Muscle layer of duodenum (tissue), 2 donors: ENCODE measurements around the gene ANKDD1A.

ENCODE experiments used
- H3K27ac ChIP-seq: one replicate; pipeline ENCODE4 v1.7.0; 2013; ENCODE audit warnings: mild to moderate bottlenecking, low read length
- H3K27me3 ChIP-seq: one replicate; pipeline ENCODE4 v1.7.0; 2013; ENCODE audit warnings: low read depth, mild to moderate bottlenecking, control low read depth, low read length
- H3K36me3 ChIP-seq, 2 donors: one replicate each; pipeline ENCODE4 v1.7.0; 2013; ENCODE audit warnings: low read length in 2 of 2, control low read depth in 1 of 2, mild to moderate bottlenecking in 1 of 2; ENCODE audit not compliant: insufficient read depth in 2 of 2, control insufficient read depth in 1 of 2
- H3K4me1 ChIP-seq, 2 donors: one replicate each; pipeline ENCODE4 v1.7.0; 2013; ENCODE audit warnings: low read length in 2 of 2, mild to moderate bottlenecking in 2 of 2, control low read depth in 1 of 2, moderate library complexity in 1 of 2; ENCODE audit not compliant: insufficient read depth in 2 of 2, control insufficient read depth in 1 of 2
- H3K4me3 ChIP-seq, 2 donors: one replicate each; pipeline ENCODE4 v1.7.0; 2013; ENCODE audit warnings: low read length in 2 of 2, low read depth in 1 of 2, mild to moderate bottlenecking in 1 of 2
- H3K9me3 ChIP-seq, 2 donors: one replicate each; pipeline ENCODE4 v1.7.0; 2013; ENCODE audit warnings: low read length in 2 of 2, control low read depth in 1 of 2, mild to moderate bottlenecking in 1 of 2; ENCODE audit not compliant: control insufficient read depth in 1 of 2
- donor health status: healthy.

Gene ANKDD1A

DNA sequence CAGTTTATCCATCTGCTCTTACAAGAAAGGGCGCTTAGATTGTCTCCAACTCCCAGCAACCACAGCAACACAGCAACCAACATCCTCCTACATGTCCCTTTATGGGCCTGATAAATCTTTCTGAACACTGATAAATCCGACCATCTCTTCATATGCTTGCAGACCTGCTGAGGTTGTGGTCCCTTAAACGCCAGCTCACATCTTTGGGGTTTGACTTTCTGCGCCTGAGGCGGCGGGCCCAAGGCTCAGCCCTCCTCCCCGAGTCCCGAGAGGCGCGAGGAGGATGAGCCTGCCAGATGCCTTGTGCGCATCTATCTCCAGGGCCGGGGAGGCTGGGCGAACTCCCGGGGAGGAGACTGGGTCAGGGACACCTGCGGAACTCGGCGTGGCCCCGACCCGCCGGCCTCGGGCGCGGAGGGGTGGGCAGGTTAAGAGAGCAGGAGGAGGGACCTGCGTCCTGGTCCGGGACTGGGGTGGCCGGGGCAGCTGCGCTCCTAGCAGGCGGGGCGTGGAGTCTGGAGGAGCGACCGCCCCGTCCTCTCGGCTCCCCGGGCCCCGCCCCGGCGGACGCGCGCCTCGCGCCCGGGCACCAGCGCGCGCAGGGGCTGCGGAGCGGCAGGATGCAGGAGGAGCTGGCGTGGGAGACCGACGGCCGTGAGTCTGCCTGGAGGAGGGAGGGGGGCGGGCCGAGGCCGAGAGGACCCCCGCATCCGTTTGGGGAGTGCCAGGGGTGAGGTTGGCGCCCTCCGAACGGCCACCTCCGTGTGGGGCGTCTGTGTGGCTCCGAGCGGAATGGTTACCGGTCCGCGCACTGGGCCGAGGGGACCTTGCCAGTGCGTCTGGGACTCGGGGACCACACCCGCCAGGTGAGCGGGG lies at the start of gene ANKDD1A:
Gene ANKDD1A, plus strand, starts transcription at position 592 of the 876 bp plus-strand sequence. Its CDS starts 29 bp downstream, at position 621.
- Histone ChIP-seq H3K27ac (no peak within 1 kb of the TSS), H3K4me3 (peak within 1 kb of the TSS; percentile 62 to 73), H3K9me3 (no peaks in the 10 kb centered on the region), H3K36me3 (no peaks in the 10 kb centered on the region), H3K27me3 (no peaks in the 10 kb centered on the region), H3K4me1 (peaks cover 0 to 5% of the 10 kb centered on the region in 2 donors)

GRCh38 chr15:64861960-64862359 lies 49.7 kb upstream of the ANKDD1A start:
- H3K9me3 ChIP-seq: no peaks in the 10 kb centered on the region
- H3K4me1 ChIP-seq: peaks cover 13 to 45% of the 10 kb centered on the region in 2 donors
- no peak overlapping the region for H3K27ac ChIP-seq
- H3K36me3 ChIP-seq: peaks cover 41 to 56% of the 10 kb centered on the region in 2 donors
- no peak overlapping the region for H3K4me3 ChIP-seq
- no peaks in the 10 kb centered on the region for H3K27me3 ChIP-seq

GRCh38 chr15:64862408-64862807 lies 49.3 kb upstream of the ANKDD1A start:
- H3K4me3 ChIP-seq: no peak overlapping the region
- no peak overlapping the region for H3K27ac ChIP-seq
- H3K9me3 ChIP-seq: no peaks in the 10 kb centered on the region
- peaks cover 45 to 55% of the 10 kb centered on the region in 2 donors for H3K36me3 ChIP-seq
- H3K27me3 ChIP-seq: no peaks in the 10 kb centered on the region
- H3K4me1 ChIP-seq: peaks cover 8 to 43% of the 10 kb centered on the region in 2 donors

DNA sequence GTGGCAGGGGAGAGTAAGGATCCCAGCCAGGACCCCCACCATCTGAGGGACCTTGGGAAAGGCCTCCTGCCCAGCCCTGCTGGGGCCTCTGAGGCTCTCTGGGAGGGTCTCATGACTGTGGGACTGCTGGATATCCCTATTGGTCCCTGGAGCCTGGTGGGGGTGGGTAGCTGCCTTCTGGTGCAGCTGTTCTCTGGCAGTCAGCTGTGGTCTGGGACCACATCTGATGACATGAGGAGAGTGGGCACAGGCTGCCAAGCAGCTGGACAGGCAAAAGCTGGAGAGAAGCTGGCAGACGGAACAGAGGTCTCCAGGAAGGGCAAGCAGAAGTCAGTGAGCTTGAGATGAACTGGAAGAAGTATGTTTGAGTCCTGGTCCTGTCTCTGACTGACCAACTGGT lies 47.6 kb upstream of the ANKDD1A start:
- H3K36me3 ChIP-seq: peaks cover 39 to 54% of the 10 kb centered on the region in 2 donors
- no peak overlapping the region for H3K4me3 ChIP-seq
- H3K4me1 ChIP-seq: peaks cover 0 to 33% of the 10 kb centered on the region in 2 donors
- no peak overlapping the region for H3K27ac ChIP-seq
- no peaks in the 10 kb centered on the region for H3K9me3 ChIP-seq
- H3K27me3 ChIP-seq: no peaks in the 10 kb centered on the region

DNA sequence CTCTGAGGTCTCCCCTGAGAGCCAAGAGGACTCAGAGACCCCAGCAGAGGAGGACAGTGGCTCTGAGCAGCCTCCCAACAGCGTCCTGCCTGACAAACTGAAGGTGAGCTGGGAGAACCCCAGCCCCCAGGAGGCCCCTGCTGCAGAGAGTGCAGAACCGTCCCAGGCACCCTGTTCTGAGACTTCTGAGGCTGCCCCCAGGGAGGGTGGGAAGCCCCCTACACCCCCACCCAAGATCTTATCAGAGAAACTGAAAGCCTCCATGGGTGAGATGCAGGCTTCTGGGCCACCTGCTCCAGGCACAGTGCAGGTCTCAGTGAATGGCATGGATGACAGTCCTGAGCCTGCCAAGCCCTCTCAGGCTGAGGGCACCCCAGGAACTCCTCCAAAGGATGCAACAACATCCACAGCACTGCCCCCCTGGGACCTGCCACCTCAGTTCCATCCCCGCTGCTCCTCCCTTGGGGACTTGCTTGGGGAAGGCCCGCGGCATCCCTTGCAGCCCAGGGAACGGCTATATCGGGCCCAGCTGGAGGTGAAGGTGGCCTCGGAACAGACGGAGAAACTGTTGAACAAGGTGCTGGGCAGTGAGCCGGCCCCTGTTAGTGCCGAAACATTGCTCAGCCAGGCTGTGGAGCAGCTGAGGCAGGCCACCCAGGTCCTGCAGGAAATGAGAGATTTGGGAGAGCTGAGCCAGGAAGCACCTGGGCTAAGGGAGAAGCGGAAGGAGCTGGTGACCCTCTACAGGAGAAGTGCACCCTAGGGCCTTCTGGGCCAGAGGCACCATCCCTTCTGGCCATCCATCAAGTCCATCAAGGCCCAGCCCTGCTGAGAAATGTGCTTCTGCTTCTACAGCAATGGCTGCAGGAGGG lies 46.3 kb upstream of the ANKDD1A start:
- no peak overlapping the region for H3K4me3 ChIP-seq
- H3K27ac ChIP-seq: peak overlapping the region; percentile 60
- H3K27me3 ChIP-seq: no peaks in the 10 kb centered on the region
- peaks cover 0 to 33% of the 10 kb centered on the region in 2 donors for H3K4me1 ChIP-seq
- H3K9me3 ChIP-seq: no peaks in the 10 kb centered on the region
- peaks cover 34 to 47% of the 10 kb centered on the region in 2 donors for H3K36me3 ChIP-seq

DNA sequence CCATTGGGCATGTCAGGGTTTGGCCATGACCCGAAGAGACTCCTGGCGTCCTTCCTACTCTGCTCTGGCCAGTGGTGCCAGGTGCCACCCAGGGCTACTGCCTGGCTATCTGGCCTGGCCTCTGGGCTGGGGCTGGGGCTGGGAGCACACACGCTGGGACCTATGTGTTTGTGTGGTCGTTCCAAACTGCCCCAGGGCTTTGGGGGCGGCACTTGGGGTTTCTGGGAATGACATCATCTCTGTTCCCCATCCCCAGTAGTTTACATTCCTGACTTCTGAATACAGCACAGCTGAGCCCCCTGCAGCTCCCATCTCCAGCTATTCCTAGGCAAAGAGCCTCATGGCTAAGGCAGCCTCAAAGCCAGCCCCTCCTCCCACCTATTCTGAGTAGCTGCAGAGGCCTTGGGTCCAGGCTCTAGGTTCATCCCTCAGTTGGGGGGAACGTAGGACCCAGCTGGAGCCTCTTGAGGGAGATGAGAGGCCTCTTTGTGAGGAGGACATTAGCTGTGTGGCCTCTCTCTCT lies 45.6 kb upstream of the ANKDD1A start:
- Histone ChIP-seq H3K27me3 (no peaks in the 10 kb centered on the region), H3K27ac (peak overlapping the region; percentile 60)

GRCh38 chr15:64869501-64869900 lies 42.2 kb upstream of the ANKDD1A start:
- H3K9me3 ChIP-seq: no peaks in the 10 kb centered on the region
- no peak overlapping the region for H3K27ac ChIP-seq
- H3K4me1 ChIP-seq: peaks cover 7 to 18% of the 10 kb centered on the region in 2 donors
- H3K4me3 ChIP-seq: no peak overlapping the region
- H3K27me3 ChIP-seq: no peaks in the 10 kb centered on the region
- H3K36me3 ChIP-seq: peaks cover 16 to 25% of the 10 kb centered on the region in 2 donors

More for the DNA sequence above, 45.6 kb upstream of the ANKDD1A start:
- H3K4me1 ChIP-seq: peaks cover 0 to 29% of the 10 kb centered on the region in 2 donors
- H3K4me3 ChIP-seq: no peak overlapping the region
- H3K9me3 ChIP-seq: no peaks in the 10 kb centered on the region
- H3K36me3 ChIP-seq: peaks cover 30 to 40% of the 10 kb centered on the region in 2 donors

- no peak overlapping the region for H3K4me3 ChIP-seq
- no peak overlapping the region for H3K27ac ChIP-seq
- peaks cover 16% of the 10 kb centered on the region in 2 donors for H3K36me3 ChIP-seq
Measured at GRCh38 chr15:64870353-64870752, 41.3 kb upstream of the ANKDD1A start.

DNA sequence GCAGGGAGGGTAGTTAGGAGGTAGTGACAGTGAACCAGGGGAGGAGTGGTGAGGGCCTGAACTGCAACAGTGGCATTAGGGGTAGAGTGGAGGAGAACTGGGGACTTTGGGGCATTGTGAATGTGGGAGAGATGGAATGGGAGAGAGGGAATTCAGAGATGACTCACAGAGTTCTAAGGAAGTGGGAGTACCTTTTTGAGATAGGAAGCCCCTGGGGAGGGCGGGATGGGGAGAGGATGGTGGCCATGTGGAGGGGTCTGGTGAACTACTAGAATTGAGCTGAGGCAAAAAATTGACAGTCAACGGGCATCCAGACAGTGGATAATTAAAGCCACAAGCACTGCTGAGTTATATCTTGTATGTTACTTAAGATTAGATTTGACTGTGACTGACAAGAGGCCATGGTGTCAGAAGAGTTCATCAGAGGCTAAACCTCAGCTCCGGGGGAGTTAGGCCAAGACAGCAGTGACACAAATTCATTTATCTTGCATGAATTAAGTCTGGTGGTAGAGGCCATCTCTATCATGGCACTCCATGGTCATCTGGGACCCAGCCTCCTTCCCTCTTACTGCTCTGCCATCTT lies 36.0 kb upstream of the ANKDD1A start:
- no peak overlapping the region for H3K4me3 ChIP-seq
- H3K9me3 ChIP-seq: no peaks in the 10 kb centered on the region
- peaks cover 8 to 14% of the 10 kb centered on the region in 2 donors for H3K4me1 ChIP-seq
- H3K27me3 ChIP-seq: no peaks in the 10 kb centered on the region
- no peak overlapping the region for H3K27ac ChIP-seq
- H3K36me3 ChIP-seq: no peaks in the 10 kb centered on the region

More at GRCh38 chr15:64870353-64870752, 41.3 kb upstream of the ANKDD1A start:
- H3K4me1 ChIP-seq: peaks cover 7 to 18% of the 10 kb centered on the region in 2 donors
- H3K9me3 ChIP-seq: no peaks in the 10 kb centered on the region
- H3K27me3 ChIP-seq: no peaks in the 10 kb centered on the region

- Histone ChIP-seq H3K4me1 (peaks cover 13 to 14% of the 10 kb centered on the region in 2 donors), H3K27ac (peak overlapping the region; percentile 58)
Measured at GRCh38 chr15:64877435-64877834, 34.3 kb upstream of the ANKDD1A start.

More at GRCh38 chr15:64877435-64877834, 34.3 kb upstream of the ANKDD1A start:
- H3K36me3 ChIP-seq: no peaks in the 10 kb centered on the region
- H3K27me3 ChIP-seq: no peaks in the 10 kb centered on the region
- H3K4me3 ChIP-seq: no peak overlapping the region
- H3K9me3 ChIP-seq: no peaks in the 10 kb centered on the region
